Keratinocyte (primary cell): Measurements from ENCODE around the gene ADGRV1. TPM values are rescaled to one million over a fixed set of nuclear protein-coding genes. Genes with fewer than 3 reads are reported as not detected.

Experiments
- DNase-seq: peaks from one replicate; pipeline ENCODE4 v3.0.0-alpha.2; 2011; ENCODE audit warnings: low read depth, missing footprints, low spot score
- FAIRE-seq: peaks from 2 replicates; lab custom pipeline; 2011; peaks lifted over from hg19 to GRCh38; lab: Jason Lieb, UNC
- H2AFZ ChIP-seq: 2 replicates; pipeline ENCODE4 v1.6.0; 2012; ENCODE audit warnings: low read length, control low read depth, inconsistent platforms; ENCODE audit not compliant: control insufficient read depth
- H3K27ac ChIP-seq: 2 replicates; pipeline ENCODE4 v1.5.1; 2011; ENCODE audit warnings: low read length; ENCODE audit not compliant: control insufficient read depth, insufficient read depth
- H3K27me3 ChIP-seq: 3 replicates; pipeline ENCODE4 v1.6.0; 2011; ENCODE audit warnings: low read length; ENCODE audit not compliant: control insufficient read depth, insufficient read depth; ENCODE audit errors: extremely low read depth
- H3K36me3 ChIP-seq, 2 experiments: 2 replicates in 1 of 2; 3 replicates in 1 of 2; pipeline ENCODE4 v1.5.1; 2011; ENCODE audit warnings: low read length in 2 of 2, mild to moderate bottlenecking in 1 of 2; ENCODE audit not compliant: control insufficient read depth in 2 of 2, insufficient read depth in 2 of 2; ENCODE audit errors: extremely low read depth in 1 of 2
- H3K4me1 ChIP-seq: 3 replicates; pipeline ENCODE4 v1.5.1; 2011; ENCODE audit warnings: low read length; ENCODE audit not compliant: control insufficient read depth, insufficient read depth; ENCODE audit errors: extremely low read depth
- H3K4me2 ChIP-seq: 3 replicates; pipeline ENCODE4 v1.6.0; 2011; ENCODE audit warnings: low read depth, low read length; ENCODE audit not compliant: control insufficient read depth, insufficient read depth; ENCODE audit errors: extremely low read depth
- H3K4me3 ChIP-seq, 3 experiments: fragments of 200-600 bp in 1 of 3; sonication (generic) in 1 of 3; 2 replicates in 2 of 3; 3 replicates in 1 of 3; pipeline ENCODE4 v1.5.1; 2011 to 2016; ENCODE audit warnings: low read length in 3 of 3, mild to moderate bottlenecking in 3 of 3, control low read depth in 2 of 3, inconsistent platforms in 1 of 3, low read depth in 1 of 3, mixed read lengths in 1 of 3, mixed run types in 1 of 3, moderate library complexity in 1 of 3; ENCODE audit not compliant: control insufficient read depth in 2 of 3, insufficient read depth in 2 of 3; ENCODE audit errors: extremely low read depth in 1 of 3
- H3K79me2 ChIP-seq: 2 replicates; pipeline ENCODE4 v1.6.0; 2012; ENCODE audit warnings: low read length; ENCODE audit not compliant: control insufficient read depth, insufficient read depth
- H3K9ac ChIP-seq: 3 replicates; pipeline ENCODE4 v1.6.0; 2011; ENCODE audit warnings: low read length; ENCODE audit not compliant: control insufficient read depth, insufficient read depth; ENCODE audit errors: extremely low read depth
- H3K9me1 ChIP-seq: 3 replicates; pipeline ENCODE4 v1.6.0; 2011; ENCODE audit warnings: low read length; ENCODE audit not compliant: control insufficient read depth, insufficient read depth; ENCODE audit errors: extremely low read depth
- H3K9me3 ChIP-seq: 2 replicates; pipeline ENCODE4 v1.5.1; 2012; ENCODE audit warnings: low read depth, low read length; ENCODE audit not compliant: control insufficient read depth
- H4K20me1 ChIP-seq: 3 replicates; pipeline ENCODE4 v1.6.0; 2011; ENCODE audit warnings: low read length; ENCODE audit not compliant: control insufficient read depth, insufficient read depth; ENCODE audit errors: extremely low read depth
- CTCF ChIP-seq, 3 experiments: IDR thresholded peaks in 1 of 3; conservative IDR thresholded peaks in 1 of 3; optimal IDR thresholded peaks in 1 of 3; 2 replicates in 2 of 3; 3 replicates in 1 of 3; pipeline versions ENCODE3 to v1.5.1; 2011; ENCODE audit warnings: low read length in 3 of 3, mild to moderate bottlenecking in 3 of 3, moderate library complexity in 2 of 3, control low read depth in 1 of 3, inconsistent platforms in 1 of 3; ENCODE audit not compliant: insufficient read depth in 2 of 3; ENCODE audit errors: extremely low read depth in 1 of 3
- EZH2 ChIP-seq: IDR thresholded peaks from one replicate; pipeline ENCODE4 v1.6.1; 2012; ENCODE audit warnings: inconsistent platforms, mild to moderate bottlenecking, low read length, moderate library complexity
- dilution Hi-C: fragments of 300-500 bp; cut with MboI; formaldehyde crosslinking; loops from one replicate; pipeline ENCODE4 v1.7.0; 2020; ENCODE audit warnings: low sequenced_read_pairs; ENCODE audit not compliant: extremely low pct_ligation_motif_present
- polyA plus RNA-seq, 5 experiments: library from polyadenylated mRNA; depleted of rRNA in 3 of 5; stranded (reverse) in 3 of 5; stranded (forward) in 1 of 5; unstranded in 1 of 5; fragments of >200 nt; gene quantifications; 1 replicate in 1 of 5; 2 replicates in 3 of 5; 3 replicates in 1 of 5; pipeline versions ENCODE4 v1.2.1 to v1.2.3, GENCODE V29; 2011 to 2012; ENCODE audit warnings: missing spikeins in 2 of 5, low read depth in 1 of 5, low replicate concordance in 1 of 5

The ADGRV1 gene
- polyA plus RNA-seq, 1 donor (not counting 4 experiments of a cell fraction or from before 2014, with no cell fraction given) = 0.05 TPM

- Histone ChIP-seq H3K4me3 (no peak overlapping the region), H3K36me3 (no peaks in the 10 kb centered on the region), H3K27me3 (no peaks in the 10 kb centered on the region), H2AFZ (no peak overlapping the region), H3K4me1 (no peaks in the 10 kb centered on the region), H4K20me1 (no peaks in the 10 kb centered on the region), H3K9ac (no peak overlapping the region), H3K27ac (no peak overlapping the region), H3K9me1 (no peaks in the 10 kb centered on the region), H3K9me3 (no peaks in the 10 kb centered on the region), H3K79me2 (no peaks in the 10 kb centered on the region), H3K4me2 (no peak overlapping the region)
- no peak for DNase-seq
- TF ChIP-seq EZH2 = no peak
- TF ChIP-seq CTCF (optimal IDR thresholded peaks at IDR 0.05 in 1 of 3, IDR thresholded peaks at IDR 0.05 in 1 of 3, conservative IDR thresholded peaks at IDR 0.05 in 1 of 3; ENCODE audit: extremely low read depth in 1 of 3, insufficient read depth in 2 of 3, low read length in 3 of 3) = no peak
- no peak for FAIRE-seq
- dilution Hi-C loops = no loop called here
Observed at GRCh38 chr5:90657030-90657429, 98.4 kb downstream of the ADGRV1 start.

GRCh38 chr5:90657788-90658187 lies 99.2 kb downstream of the ADGRV1 start:
- DNase-seq = no peak
- H3K27me3 ChIP-seq = no peaks in the 10 kb centered on the region
- no peak overlapping the region for H2AFZ ChIP-seq
- no peak overlapping the region for H3K27ac ChIP-seq
- no peaks in the 10 kb centered on the region for H3K9me1 ChIP-seq
- H3K79me2 ChIP-seq = no peaks in the 10 kb centered on the region
- no peaks in the 10 kb centered on the region for H4K20me1 ChIP-seq
- H3K36me3 ChIP-seq = no peaks in the 10 kb centered on the region
- no peak for FAIRE-seq
- dilution Hi-C loops = no loop called here
- no peak overlapping the region for H3K9ac ChIP-seq
- no peaks in the 10 kb centered on the region for H3K4me1 ChIP-seq
- no peak overlapping the region for H3K4me3 ChIP-seq
- H3K4me2 ChIP-seq = no peak overlapping the region
- TF ChIP-seq CTCF (optimal IDR thresholded peaks at IDR 0.05 in 1 of 3, IDR thresholded peaks at IDR 0.05 in 1 of 3, conservative IDR thresholded peaks at IDR 0.05 in 1 of 3; ENCODE audit: extremely low read depth in 1 of 3, insufficient read depth in 2 of 3, low read length in 3 of 3) (no peak), EZH2 (no peak)
- no peaks in the 10 kb centered on the region for H3K9me3 ChIP-seq
